Renal cortical epithelial cell (primary cell): Measurements from ENCODE around the gene CAB39. TPM values are rescaled to one million over a fixed set of nuclear protein-coding genes. Genes with fewer than 3 reads are reported as not detected.

Experiments used
- DNase-seq: peaks from one replicate; pipeline ENCODE4 v3.0.0-alpha.2; 2011; ENCODE audit warnings: low read depth
- total RNA-seq: library from RNA; depleted of rRNA; stranded (reverse); fragments of >200 nt; gene quantifications from 2 replicates; pipeline ENCODE4 v1.2.3, GENCODE V29; 2014

CAB39 gene
- total RNA-seq, 1 donor from 2014 or later: 169 TPM

- DNase-seq: no peak
Measured at GRCh38 chr2:230819433-230819832, 106.8 kb downstream of the CAB39 start.

GRCh38 chr2:230821261-230821990, 108.8 kb downstream of the CAB39 start:
- DNase-seq: no peak

GRCh38 chr2:230821991-230822520, 109.4 kb downstream of the CAB39 start:
- no peak for DNase-seq

- DNase-seq: no peak
Measured at GRCh38 chr2:230823264-230823964, 110.8 kb downstream of the CAB39 start.

GRCh38 chr2:230824406-230824978, 111.8 kb downstream of the CAB39 start:
- peak; percentile 72 for DNase-seq

GRCh38 chr2:230825354-230825753, 112.7 kb downstream of the CAB39 start:
- DNase-seq: no peak

- DNase-seq: no peak
Measured at GRCh38 chr2:230827774-230828271, 115.2 kb downstream of the CAB39 start.

- no peak for DNase-seq
Measured at GRCh38 chr2:230828272-230828961, 115.8 kb downstream of the CAB39 start.

- DNase-seq: no peak
Measured at GRCh38 chr2:230829293-230829692, 116.7 kb downstream of the CAB39 start.

- DNase-seq: no peak
Measured at GRCh38 chr2:230829959-230830358, 117.3 kb downstream of the CAB39 start.

GRCh38 chr2:230830428-230830827, 117.8 kb downstream of the CAB39 start:
- DNase-seq: no peak

- DNase-seq: no peak
Measured at GRCh38 chr2:230840301-230840700, 127.7 kb downstream of the CAB39 start.

GRCh38 chr2:230842473-230842872, 129.8 kb downstream of the CAB39 start:
- peak; percentile 53 for DNase-seq

GRCh38 chr2:230843132-230843531, 130.5 kb downstream of the CAB39 start:
- DNase-seq: no peak

GRCh38 chr2:230846360-230846759, 133.7 kb downstream of the CAB39 start:
- DNase-seq: no peak

- peak; percentile 68 for DNase-seq
Measured at GRCh38 chr2:230847883-230848388, 135.3 kb downstream of the CAB39 start.

- no peak for DNase-seq
Measured at GRCh38 chr2:230849633-230850357, 137.2 kb downstream of the CAB39 start.

GRCh38 chr2:230850358-230850658, 137.7 kb downstream of the CAB39 start:
- DNase-seq: no peak

- no peak for DNase-seq
Measured at GRCh38 chr2:230852113-230852512, 139.5 kb downstream of the CAB39 start.

- DNase-seq: no peak
Measured at GRCh38 chr2:230861552-230862255, 149.1 kb downstream of the CAB39 start.

- DNase-seq: no peak
Measured at GRCh38 chr2:230862292-230862691, 149.7 kb downstream of the CAB39 start.
